NB4 (cell line): ENCODE results near the gene TALDO1.

Source experiments
- MYC ChIP-seq: IDR thresholded peaks from 2 replicates; pipeline ENCODE4 v1.6.1; 2011; ENCODE audit warnings: low read depth, low read length
- POLR2A ChIP-seq: IDR thresholded peaks from 2 replicates; pipeline ENCODE4 v1.6.1; 2011; ENCODE audit warnings: mild to moderate bottlenecking; ENCODE audit not compliant: insufficient read length; ENCODE audit errors: extremely low read depth
- TF ChIP-seq, protein P1 (sequence below): IDR thresholded peaks from one replicate; pipeline ENCODE4 v1.5.1; 2012; ENCODE audit warnings: low read depth, low read length

DNA sequence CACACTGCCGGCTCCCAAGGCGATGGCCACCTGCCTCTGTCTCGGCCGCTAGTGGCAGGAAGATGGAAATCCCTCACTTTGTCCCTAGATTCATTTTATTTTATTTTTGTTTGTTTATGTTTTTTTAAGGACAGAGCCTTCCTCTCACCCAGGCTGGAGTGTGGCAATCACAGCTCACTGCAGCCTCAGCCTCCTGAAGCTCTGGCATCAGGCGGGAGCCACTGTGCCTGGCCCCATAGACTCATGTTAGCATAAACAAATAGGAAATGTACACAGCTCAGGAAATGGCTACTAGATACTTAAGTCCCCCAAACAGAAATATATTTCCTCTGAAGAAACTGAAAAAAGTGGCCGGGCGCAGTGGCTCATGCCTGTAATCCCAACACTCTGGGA, 48.2 kb upstream of the TALDO1 start:
- no peak for TF ChIP-seq MYC
- TF ChIP-seq, protein P1, sequence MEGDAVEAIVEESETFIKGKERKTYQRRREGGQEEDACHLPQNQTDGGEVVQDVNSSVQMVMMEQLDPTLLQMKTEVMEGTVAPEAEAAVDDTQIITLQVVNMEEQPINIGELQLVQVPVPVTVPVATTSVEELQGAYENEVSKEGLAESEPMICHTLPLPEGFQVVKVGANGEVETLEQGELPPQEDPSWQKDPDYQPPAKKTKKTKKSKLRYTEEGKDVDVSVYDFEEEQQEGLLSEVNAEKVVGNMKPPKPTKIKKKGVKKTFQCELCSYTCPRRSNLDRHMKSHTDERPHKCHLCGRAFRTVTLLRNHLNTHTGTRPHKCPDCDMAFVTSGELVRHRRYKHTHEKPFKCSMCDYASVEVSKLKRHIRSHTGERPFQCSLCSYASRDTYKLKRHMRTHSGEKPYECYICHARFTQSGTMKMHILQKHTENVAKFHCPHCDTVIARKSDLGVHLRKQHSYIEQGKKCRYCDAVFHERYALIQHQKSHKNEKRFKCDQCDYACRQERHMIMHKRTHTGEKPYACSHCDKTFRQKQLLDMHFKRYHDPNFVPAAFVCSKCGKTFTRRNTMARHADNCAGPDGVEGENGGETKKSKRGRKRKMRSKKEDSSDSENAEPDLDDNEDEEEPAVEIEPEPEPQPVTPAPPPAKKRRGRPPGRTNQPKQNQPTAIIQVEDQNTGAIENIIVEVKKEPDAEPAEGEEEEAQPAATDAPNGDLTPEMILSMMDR = no peak
- no peak for TF ChIP-seq POLR2A
